Activated CD4-positive, alpha-beta T cell treated with anti-CD3 and anti-CD28 coated beads for 4 hours (primary cell): ENCODE data around the gene TCTN3.
"Not testable (repeated sequence)": the region's sequence is repeated elsewhere in the genome, so short reads cannot be mapped to it uniquely, and the experiment has no call there.

ENCODE experiments used
- DNase-seq, 2 donors: peaks; one replicate each; pipeline ENCODE4 v3.0.0-alpha.2; 2020

Gene TCTN3, protein sequence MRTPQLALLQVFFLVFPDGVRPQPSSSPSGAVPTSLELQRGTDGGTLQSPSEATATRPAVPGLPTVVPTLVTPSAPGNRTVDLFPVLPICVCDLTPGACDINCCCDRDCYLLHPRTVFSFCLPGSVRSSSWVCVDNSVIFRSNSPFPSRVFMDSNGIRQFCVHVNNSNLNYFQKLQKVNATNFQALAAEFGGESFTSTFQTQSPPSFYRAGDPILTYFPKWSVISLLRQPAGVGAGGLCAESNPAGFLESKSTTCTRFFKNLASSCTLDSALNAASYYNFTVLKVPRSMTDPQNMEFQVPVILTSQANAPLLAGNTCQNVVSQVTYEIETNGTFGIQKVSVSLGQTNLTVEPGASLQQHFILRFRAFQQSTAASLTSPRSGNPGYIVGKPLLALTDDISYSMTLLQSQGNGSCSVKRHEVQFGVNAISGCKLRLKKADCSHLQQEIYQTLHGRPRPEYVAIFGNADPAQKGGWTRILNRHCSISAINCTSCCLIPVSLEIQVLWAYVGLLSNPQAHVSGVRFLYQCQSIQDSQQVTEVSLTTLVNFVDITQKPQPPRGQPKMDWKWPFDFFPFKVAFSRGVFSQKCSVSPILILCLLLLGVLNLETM

DNA sequence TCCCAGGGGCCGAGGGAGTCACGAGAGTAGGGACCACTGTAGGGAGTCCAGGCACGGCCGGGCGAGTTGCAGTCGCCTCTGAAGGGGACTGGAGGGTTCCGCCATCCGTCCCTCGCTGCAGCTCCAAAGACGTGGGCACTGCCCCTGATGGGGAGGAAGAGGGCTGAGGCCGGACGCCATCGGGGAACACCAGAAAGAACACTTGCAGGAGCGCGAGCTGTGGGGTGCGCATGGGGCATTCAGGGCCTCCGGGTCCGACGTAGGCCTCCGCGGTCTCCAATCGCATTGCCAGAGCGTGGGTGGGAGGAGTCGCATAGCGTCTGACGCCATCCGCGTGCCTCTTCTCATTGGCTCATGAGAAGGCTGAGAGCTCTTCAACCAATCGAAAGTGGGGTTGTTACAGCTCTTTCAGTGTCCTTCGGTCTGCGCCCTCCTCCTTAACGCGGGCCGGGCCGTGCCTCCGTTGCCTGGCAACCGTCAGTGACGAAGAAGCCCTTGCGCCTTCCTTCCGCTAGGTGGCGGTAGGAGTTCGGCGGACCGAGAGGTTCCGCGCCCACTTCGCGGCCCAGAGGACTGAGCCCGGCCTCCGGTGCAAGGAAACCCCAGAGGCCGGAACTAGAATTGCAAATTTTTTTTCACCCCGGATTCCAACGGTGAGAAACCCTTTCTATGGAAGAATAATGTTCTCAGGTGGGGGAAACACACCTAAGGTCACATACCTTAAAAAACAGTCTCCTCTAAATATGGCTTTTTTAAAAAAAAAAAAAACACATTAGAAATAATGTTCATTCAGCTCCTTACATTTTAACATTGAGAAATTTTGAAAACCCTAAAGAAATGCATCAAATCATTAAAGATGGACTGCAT lies at the start of gene TCTN3:
TCTN3 (minus strand) TSS at position 260 of the 867 bp plus-strand sequence; CDS start at position 232, 28 bp downstream.
- peak; percentile 94 to 96 for DNase-seq

DNA sequence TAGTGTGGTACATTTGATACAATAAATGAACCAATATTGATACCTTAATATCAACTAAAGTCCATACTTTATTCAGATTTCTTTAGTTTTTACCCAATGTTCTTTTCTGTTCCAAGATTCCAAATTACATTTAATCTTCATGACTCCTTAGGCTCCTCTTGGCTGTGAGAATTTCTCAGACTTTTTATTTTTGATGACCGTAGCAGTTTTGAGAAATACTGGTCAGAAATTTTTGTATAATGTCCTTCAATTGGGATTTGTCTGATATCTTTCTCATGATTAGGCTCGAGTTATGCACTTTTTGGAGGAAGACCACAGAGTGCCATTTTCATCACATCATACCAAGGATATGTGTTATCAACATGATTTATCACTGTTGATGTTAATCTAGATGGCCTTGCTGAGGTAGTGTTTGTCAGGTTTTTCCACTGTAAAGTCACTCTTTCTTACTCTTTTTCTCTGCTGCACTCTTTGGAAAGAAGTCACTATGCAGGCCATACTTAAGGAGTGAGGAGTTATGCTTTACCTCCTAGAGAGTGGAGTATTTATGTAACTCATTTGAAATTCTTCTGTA lies 49.3 kb upstream of the TCTN3 start:
- DNase-seq = no peak

DNA sequence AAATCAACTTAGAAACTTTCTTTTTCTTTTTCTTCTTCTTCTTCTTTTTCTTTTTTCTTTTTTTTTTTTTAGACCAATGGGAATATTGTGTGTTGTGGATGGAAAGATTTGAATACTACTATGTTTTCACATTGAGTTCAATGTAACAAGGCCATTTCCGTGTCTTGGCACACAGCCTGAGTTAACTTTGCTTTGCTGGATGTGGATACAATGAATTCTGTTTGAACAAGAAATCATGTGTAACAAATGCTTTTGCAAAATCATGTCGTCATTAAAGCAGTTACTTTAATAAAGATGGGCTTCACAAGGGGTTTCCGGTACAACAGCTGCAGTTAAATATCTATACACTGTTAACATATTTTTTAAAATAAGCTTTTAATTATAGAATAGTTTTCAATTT lies 48.8 kb upstream of the TCTN3 start:
- DNase-seq = no peak

DNA sequence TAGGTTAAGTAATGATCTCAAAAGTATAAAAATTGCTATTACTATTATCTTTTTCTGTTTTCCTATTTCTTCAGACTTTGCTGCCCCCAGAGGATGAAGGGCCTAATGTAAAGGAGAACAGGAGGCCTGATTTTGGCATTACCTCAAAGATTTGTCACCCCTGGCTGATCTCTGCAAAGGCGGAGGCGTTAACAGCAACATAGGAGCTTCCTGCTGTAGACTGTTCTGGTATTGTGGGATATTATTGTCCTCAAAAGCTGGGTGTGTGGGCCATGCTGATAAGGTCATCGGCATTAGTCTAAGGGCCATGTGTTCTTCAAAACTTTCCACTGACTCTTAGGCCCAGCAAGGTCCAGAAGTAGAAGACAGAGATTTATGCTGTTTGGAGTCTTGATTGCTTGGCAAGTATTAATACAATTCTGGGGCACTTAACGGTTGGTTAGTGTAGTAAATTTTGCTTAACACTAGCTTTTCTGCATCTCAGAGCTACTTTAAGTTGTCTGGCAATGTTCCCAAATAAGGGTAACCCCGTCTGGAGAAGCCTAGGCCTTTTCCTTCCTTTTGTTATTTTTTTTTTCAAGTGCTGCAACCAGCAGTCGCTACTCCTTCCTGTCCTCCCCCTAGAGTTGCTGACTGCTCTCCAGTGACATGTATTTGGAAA lies 48.2 kb upstream of the TCTN3 start:
- DNase-seq = no peak

DNA sequence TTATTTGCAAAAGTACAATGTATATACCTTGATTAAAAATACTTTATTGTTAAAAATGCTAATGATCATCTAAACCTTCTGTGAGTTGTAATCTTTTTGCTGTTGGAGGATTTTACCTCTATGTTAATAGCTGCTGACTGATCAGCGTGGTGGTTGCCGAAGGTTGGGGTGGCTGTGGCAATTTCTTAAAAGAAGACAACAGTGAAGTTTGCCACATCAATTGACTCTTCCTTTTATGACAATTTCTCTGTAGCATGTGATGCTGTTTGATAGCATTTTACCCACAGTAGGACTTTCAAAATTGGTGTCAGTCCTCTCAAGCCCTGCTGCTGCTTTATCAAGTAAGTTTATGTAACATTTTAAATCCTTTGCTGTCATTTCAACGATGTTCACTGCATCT lies 45.3 kb upstream of the TCTN3 start:
- no peak for DNase-seq

DNA sequence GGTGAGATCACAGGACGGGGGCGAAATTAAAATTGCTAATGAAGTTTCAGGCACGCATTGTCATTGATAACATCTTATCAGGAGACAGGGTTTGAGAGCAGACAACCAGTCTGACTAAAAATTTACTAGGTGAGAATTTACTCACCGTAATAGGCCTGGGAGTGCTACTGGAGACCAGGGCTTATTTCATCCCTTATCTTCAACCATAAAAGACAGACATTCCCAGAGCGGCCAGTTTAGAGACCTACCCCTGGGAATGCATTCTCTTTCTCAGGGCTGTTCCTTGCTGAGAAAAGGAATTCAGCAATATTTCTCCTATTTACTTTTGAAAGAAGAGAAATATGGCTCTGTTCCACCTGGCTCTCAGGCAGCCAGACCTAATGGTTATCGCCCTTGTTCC lies 39.2 kb upstream of the TCTN3 start:
- DNase-seq = not testable (repeated sequence)

DNA sequence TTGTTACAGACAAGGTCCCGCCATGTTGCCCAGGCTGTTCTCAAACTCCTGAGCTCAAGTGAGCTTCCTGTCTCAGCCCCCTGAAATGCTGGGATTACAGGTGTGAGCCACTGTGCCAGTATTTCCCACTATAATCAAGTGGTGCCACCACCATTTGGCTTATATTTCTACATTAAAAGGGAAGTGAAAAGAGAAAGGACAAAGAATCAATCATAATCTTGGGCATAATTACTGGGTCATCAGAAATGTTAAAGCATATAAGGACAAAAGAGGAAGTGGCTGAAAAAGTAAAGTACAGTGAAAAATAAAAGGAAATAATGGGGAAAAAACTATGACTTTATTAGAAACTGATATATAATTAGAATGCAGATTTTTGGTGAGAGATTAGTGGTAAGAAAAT lies 36.5 kb upstream of the TCTN3 start:
- no peak for DNase-seq

DNA sequence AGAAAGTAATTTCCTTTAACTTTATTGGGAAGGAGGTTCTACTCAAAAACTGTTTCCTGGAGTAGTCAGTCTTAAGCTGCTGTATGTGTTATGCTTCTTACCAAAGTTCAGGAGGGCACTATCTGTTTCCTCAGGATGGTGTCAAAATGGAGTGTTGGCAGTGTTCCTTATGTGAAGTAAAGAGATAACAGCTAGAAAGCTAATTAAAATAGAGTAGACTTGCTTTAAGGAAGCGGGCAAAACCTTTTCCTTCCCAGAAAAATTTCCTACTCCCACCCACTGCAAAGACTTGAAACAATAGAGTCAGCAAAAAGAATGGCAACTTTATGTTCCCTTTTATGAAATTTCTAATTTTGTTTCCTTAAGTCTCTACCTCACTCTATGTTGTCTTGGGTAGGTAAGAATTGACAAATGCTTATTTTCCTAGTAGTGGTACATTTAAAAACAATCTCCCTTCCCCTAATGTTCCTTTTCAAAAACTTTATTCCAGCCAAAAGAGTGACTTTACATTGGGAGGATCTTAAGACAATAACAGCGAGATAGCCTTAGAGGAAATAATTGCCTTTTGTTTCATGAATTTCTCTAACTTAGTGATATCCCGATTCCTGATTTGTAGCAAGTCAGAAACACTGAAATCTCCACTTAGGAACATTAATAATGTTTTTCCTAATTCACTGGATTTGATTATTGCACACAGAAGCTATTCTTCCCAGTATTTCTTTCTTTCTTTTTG lies 35.8 kb upstream of the TCTN3 start:
- no peak for DNase-seq

DNA sequence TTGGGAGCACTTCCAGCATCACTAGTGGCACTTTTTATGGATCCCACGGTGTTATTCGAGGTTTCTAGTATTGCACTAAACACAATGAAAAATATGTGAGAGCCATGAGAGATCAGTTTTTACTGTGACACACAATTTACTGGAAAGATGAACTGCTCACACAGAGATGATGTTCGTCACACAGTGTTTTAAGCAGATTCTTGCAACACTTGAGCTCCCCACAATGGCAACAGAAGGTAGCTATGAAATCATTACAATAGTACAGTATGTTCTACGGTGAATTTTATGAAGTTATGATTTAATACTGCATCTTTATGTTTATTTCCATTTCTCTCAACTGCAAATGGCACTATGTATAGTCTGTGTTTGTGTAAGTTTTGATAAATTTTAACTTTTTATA lies 34.8 kb upstream of the TCTN3 start:
- no peak for DNase-seq

DNA sequence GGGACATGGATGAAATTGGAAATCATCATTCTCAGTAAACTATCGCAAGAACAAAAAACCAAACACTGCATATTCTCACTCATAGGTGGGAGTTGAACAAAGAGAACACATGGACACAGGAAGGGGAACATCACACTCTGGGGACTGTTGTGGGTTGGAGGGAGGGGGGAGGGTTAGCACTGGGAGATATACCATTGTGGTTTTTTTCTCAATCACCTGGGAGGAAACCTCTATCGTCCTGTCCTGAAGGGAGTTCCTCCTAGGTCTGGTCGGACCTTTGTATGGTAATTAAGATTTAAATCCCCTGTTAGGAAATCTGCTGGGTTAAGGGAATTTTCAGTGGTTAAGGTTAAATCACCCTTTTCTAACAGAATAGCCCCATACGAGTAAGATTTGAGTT lies 28.8 kb upstream of the TCTN3 start:
- DNase-seq = not testable (repeated sequence)

DNA sequence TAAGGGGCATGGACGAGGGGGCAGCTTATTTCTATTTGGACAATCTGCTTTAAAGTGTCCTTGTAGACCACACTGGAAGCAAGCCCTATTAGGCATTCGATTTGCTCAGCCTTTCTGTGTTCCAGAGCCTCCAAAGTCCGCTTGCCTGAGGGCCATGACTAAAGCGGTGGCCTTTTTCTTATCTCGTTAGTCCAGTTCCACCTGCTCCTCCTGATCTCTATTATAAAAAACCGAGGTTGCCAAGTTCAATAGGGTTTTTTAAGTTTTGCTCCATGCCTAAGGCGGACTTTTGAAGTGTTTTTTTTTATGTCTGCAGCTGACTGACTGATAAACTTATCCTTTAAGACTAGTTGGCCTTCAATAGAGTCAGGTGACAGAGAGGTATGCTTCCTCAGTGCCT lies 27.0 kb upstream of the TCTN3 start:
- DNase-seq = not testable (repeated sequence)

DNA sequence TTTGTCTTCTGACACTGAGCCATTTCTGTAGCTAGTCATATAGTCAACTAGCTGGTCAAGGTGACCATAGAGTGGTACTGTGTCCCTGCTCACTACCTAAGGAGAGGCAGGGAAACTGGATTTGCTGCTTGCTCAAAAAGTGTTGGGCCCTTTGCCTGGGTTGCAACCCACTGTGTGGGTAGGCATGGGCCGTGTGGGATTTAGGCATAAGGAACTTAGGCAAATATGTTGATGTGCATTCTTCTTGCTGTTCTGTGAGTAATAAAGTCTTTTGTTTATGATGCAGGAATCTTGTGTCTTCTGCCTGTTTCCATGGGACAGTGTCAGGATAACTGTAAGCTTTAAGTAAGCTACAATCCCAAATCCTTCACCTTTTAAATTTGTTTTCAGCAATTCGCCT lies 23.1 kb upstream of the TCTN3 start:
- no peak for DNase-seq

DNA sequence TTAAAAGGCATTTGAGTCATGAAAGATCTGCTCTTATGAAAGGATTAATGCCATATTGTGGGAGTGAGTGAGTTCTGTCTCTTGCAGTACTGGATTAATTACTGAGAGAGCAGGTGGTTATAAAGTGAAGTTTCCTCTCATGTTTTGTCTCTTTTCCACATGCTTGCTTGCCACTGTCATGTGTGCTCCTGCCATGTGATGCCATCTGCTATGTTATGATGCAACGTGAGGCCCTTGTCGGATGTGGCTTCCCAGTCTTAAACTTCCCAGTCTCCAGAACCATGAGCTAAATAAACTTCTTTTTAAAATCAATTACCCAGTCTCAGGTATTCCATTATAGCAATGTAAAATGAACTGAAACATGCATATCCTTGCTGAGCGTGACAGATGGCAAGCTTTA lies 22.7 kb upstream of the TCTN3 start:
- no peak for DNase-seq

DNA sequence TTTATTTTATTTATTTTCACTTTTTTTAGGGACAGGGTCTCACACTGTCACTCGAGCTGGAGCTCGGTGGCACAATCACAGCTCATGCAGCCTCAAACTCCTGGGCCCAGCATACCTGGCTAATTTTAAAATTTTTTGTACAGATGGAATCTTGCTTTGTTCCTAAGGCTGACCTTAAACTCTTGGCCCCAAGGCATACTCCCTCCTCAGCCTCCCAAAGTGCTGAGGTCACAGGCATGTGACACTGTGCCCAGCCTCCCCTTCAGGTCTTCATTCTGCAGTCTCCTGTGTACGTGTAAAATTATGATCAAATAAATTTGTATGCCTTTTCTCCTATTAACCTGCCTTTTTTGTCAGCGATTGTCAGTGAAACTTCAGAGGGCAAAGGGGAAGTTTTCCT lies 17.8 kb upstream of the TCTN3 start:
- no peak for DNase-seq

DNA sequence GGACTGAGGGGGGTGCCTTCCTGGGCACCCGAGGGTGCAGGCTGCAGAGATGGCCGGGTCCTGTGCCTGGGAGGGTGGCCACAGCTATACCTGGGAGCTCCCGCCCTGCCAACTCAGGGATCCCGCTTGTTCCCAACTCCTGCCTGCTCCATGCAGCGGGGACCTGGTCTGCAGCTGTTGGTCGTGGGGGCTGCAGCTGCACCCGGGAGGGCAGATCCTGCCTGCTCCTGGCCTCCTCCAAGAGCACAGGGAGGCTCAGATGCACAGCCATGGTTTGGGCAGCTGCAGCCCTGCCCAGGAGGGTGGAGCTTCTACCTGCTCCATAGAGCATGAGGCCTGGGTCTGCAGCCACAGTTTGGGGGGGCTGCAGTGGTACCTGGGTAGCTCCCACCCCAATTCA lies 13.3 kb upstream of the TCTN3 start:
- no peak for DNase-seq

DNA sequence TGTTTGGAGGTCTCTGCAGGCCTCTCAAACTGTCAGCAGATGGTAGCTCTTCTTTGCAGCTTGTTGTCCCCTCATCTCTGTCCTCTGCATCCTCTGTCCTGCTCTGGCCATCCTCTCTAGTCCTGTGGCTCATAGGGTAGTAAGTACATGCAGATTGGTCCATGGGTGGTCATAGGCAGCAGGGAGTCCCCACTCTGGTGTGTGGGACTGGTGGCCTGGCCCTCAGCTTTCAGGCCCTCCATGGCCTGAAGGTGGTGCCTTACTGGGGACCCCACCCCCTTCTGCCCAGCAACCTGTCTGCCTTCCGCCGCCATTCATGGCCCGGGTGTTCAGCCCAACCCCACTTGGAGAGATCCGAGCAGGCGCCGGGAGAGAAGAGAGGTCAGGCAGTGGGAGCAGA lies 12.8 kb upstream of the TCTN3 start:
- DNase-seq = no peak

DNA sequence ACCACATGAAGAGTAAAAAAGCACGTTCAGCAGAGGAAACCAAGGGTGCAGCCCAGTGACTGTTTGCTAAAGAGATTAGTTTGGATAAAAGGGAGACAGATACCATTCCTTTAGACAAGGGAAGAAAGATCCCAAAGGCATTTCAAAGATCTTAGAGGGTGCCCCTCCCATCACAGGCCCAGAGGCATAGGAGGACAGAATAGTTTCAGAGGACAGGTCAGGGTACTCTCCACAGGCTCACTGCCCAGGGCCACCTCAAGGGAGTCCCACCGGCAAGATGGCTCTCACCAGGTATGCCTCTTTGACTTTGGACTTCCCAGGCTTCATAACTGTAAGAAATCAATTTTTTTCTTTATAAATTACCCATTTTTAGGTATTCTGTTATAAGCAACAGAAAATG lies 4.7 kb upstream of the TCTN3 start:
- no peak for DNase-seq

DNA sequence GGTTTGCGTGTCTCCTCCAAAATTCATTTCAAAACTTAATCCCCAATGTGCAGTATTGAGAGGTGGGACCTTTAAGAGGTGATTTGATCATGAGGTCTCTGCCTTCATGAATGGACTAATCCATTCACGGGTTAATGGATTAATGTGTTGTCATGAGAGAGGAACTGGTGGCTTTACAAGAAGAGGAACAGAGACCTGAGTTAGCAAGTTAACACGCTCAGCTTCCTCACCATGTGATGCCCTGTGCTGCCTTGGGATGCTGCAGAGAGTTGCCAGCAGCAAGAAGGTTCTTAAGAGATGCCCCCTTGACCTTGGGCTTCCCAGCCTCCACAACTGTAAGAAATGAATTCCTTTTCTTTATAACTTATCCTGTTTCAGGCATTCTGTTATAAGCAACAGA lies 3.7 kb upstream of the TCTN3 start:
- DNase-seq = no peak

DNA sequence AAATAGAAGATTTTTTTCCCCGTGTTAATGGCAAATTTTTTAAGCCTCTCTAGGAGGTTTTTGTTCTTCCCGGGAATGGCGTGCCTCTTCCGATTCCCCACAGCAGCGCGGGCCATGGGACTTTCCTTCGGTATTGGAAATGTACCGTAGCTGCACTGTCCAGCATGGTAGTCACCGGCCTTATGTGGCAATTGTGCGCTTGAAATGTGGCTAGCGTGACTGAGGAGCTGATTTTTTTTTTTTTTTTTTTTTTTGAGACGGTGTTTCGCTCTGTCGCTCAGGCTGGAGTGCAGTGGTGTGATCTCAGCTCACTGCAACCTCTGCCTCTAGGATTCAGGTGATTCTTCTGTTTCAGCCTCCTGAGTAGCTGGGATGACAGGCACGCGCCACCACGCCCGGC lies 938 bp upstream of the TCTN3 start:
- no peak for DNase-seq

DNA sequence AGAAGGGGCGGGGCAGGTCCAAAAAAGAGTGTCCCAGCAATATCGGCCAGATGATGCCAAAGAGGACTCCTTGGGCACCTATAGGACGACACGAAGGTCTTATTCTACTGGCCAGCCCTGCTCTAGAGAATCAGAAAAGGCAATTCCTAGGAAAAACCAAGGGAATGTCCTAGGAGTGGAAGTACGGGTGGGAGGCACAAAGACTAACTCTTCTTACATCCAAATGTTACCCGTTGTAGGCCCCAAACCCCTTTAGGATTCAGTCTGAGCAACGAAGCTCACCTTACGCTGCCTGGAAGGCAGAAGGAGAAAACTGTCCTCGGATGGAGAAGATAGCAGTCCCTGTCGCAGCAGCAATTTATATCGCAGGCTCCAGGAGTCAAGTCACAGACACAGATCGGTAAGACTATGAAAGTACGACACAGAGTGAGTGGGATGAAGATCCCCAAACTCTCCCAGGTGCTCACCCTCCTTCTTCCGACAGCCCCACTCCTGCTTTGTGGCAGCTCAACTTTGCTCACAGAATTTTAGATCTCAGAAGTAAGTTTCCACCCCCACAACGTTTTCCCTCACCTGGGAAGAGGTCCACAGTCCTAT lies 558 bp downstream of the TCTN3 start:
- DNase-seq = no peak

DNA sequence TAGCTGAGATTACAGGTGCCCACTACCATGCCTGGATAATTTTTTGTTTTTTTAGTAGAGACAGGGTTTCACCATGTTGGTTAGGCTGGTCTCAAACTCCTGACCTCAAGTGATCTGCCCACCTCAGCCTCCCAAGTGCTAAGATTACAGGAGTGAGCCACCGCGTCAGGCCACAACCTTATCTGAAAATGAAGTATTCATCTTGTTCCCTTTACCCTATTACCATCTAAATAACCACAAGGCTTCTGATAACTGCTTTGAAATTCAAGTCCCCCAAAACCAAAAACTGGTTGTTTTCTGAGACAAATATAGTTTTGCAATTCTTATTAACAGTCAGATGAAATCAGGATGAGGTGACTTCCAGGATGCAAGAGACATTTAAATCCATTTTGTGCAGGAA lies 2.4 kb downstream of the TCTN3 start:
- no peak for DNase-seq

DNA sequence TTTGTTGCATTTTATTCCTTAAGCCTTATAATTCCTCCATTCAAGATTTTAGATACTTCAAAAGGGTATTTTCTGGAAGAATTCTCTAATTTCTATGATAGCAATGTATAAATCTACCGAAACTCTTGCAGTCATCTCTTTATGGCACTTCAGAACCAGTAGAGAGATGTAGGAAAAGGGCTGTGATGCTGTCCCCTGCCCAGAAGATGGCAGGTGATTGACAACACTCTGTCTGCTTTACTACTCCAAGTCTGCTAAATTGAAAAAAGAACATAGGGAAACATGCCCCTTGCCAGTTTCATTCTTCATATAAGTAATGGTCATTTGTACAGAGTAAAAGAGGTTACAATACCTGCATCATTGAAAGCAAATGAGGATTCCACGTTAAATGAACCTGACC lies 5.1 kb downstream of the TCTN3 start:
- DNase-seq = no peak
